ENCODE measurements around the gene RAPGEF5. TPM values are rescaled to one million over a fixed set of nuclear protein-coding genes. Genes with fewer than 3 reads are reported as not detected.
"Not testable (repeated sequence)": the region's sequence is repeated elsewhere in the genome, so short reads cannot be mapped to it uniquely, and the experiment has no call there.

The RAPGEF5 gene
- total and polyA plus RNA-seq, 10 donors: 10.2 to 335 (median 184) TPM

GRCh38 chr7:22105550-22105949, 251.4 kb downstream of the RAPGEF5 start:
- Histone ChIP-seq H3K36me3 (no peaks in the 10 kb centered on the region), H3K9me3 (peaks cover 0 to 59% (median 7%) of the 10 kb centered on the region in 8 donors), H3K4me3 (no peak overlapping the region), H3K27ac (no peak overlapping the region), H3K27me3 (replicated peaks in 1 of 7) (peaks cover 0 to 4% (median 0%) of the 10 kb centered on the region in 7 donors), H3K4me1 (peaks cover 0 to 9% (median 0%) of the 10 kb centered on the region in 6 donors)
- WGBS, 5 donors: 93 to 96% (median 93%) methylated on average over 7 of the region's 7 CpGs
- intact Hi-C loops (cut with DNase I; ENCODE audit: low total_unique reads): no loop called here
- DNase-seq: no peak
- TF ChIP-seq POLR2A (IDR thresholded peaks at IDR 0.05) (no peak), POLR2AphosphoS5 (IDR thresholded peaks at IDR 0.05) (no peak), CTCF (IDR thresholded peaks at IDR 0.05 in 8 of 11, conservative IDR thresholded peaks at IDR 0.05 in 3 of 11) (no peak)

- Histone ChIP-seq H3K4me1 (no peaks in the 10 kb centered on the region), H3K27ac (peak overlapping the region in 6 of 8 donors; percentile 24 to 70 (median 64)), H3K36me3 (no peaks in the 10 kb centered on the region), H3K4me3 (no peak overlapping the region), H3K9me3 (peaks cover 0 to 10% (median 0%) of the 10 kb centered on the region in 8 donors), H3K27me3 (replicated peaks in 1 of 7) (peaks cover 0 to 9% (median 0%) of the 10 kb centered on the region in 7 donors)
- intact Hi-C loops (cut with DNase I; ENCODE audit: low total_unique reads): no loop called here
- TF ChIP-seq CTCF (IDR thresholded peaks at IDR 0.05 in 8 of 11, conservative IDR thresholded peaks at IDR 0.05 in 3 of 11) (peak in 2 of 11 experiments; percentile 7 to 25), POLR2A (IDR thresholded peaks at IDR 0.05) (no peak), POLR2AphosphoS5 (IDR thresholded peaks at IDR 0.05) (peak in 1 of 3 donors; percentile 72)
- WGBS, 5 donors: 68 to 76% (median 73%) methylated on average over 10 to 11 of the region's 11 CpGs
- DNase-seq: no peak
Observed at GRCh38 chr7:22094413-22095342, 262.3 kb downstream of the RAPGEF5 start.

GRCh38 chr7:22093936-22094335, 263.0 kb downstream of the RAPGEF5 start:
- TF ChIP-seq POLR2AphosphoS5 (IDR thresholded peaks at IDR 0.05) (no peak), CTCF (IDR thresholded peaks at IDR 0.05 in 8 of 11, conservative IDR thresholded peaks at IDR 0.05 in 3 of 11) (no peak), POLR2A (IDR thresholded peaks at IDR 0.05) (no peak)
- 60 to 74% (median 68%) methylated on average over 6 of the region's 6 CpGs for WGBS, 5 donors
- peaks cover 0 to 7% (median 2%) of the 10 kb centered on the region in 6 donors for H3K4me1 ChIP-seq
- H3K36me3 ChIP-seq: no peaks in the 10 kb centered on the region
- H3K27ac ChIP-seq: peak overlapping the region in 7 of 8 donors; percentile 24 to 70 (median 62)
- no peak overlapping the region for H3K4me3 ChIP-seq
- H3K9me3 ChIP-seq: peaks cover 0 to 2% (median 0%) of the 10 kb centered on the region in 8 donors
- DNase-seq: no peak
- intact Hi-C loops (cut with DNase I; ENCODE audit: low total_unique reads): no loop called here
- peaks cover 0 to 9% (median 0%) of the 10 kb centered on the region in 7 donors for H3K27me3 ChIP-seq (replicated peaks in 1 of 7)

- Histone ChIP-seq H3K36me3 (no peaks in the 10 kb centered on the region), H3K9me3 (no peaks in the 10 kb centered on the region), H3K4me1 (peaks cover 0 to 15% (median 4%) of the 10 kb centered on the region in 6 donors), H3K27ac (peak overlapping the region in 1 of 8 donors; percentile 65), H3K4me3 (no peak overlapping the region), H3K27me3 (replicated peaks in 1 of 7) (peaks cover 0 to 9% (median 0%) of the 10 kb centered on the region in 7 donors)
- no peak for TF ChIP-seq CTCF (IDR thresholded peaks at IDR 0.05 in 8 of 11, conservative IDR thresholded peaks at IDR 0.05 in 3 of 11)
- no peak for TF ChIP-seq POLR2AphosphoS5 (IDR thresholded peaks at IDR 0.05)
- no peak for TF ChIP-seq POLR2A (IDR thresholded peaks at IDR 0.05)
- WGBS, 5 donors: 41 to 70% (median 65%) methylated on average over 2 of the region's 2 CpGs
- intact Hi-C loops (cut with DNase I; ENCODE audit: low total_unique reads): no loop called here
- no peak for DNase-seq
Observed at GRCh38 chr7:22093001-22093400, 264.0 kb downstream of the RAPGEF5 start.

GRCh38 chr7:22090958-22091525, 265.9 kb downstream of the RAPGEF5 start:
- H3K9me3 ChIP-seq; H3K36me3 ChIP-seq; H3K27me3 ChIP-seq (replicated peaks in 1 of 7); DNase-seq; H3K27ac ChIP-seq; intact Hi-C loops (cut with DNase I; ENCODE audit: low total_unique reads); H3K4me3 ChIP-seq: not testable (repeated sequence)
- H3K4me1 ChIP-seq: peaks cover 0 to 15% (median 4%) of the 10 kb centered on the region in 6 donors
- 91 to 99% (median 94%) methylated on average over 10 to 11 of the region's 11 CpGs for WGBS, 5 donors
